ENCODE measurements around the gene VN1R5. TPM values are rescaled to one million over a fixed set of nuclear protein-coding genes. Genes with fewer than 3 reads are reported as not detected.
"Not testable (repeated sequence)": the region's sequence is repeated elsewhere in the genome, so short reads cannot be mapped to it uniquely, and the experiment has no call there.

The VN1R5 gene
- total RNA-seq, 4 donors from 2014 or later = not detected

DNA sequence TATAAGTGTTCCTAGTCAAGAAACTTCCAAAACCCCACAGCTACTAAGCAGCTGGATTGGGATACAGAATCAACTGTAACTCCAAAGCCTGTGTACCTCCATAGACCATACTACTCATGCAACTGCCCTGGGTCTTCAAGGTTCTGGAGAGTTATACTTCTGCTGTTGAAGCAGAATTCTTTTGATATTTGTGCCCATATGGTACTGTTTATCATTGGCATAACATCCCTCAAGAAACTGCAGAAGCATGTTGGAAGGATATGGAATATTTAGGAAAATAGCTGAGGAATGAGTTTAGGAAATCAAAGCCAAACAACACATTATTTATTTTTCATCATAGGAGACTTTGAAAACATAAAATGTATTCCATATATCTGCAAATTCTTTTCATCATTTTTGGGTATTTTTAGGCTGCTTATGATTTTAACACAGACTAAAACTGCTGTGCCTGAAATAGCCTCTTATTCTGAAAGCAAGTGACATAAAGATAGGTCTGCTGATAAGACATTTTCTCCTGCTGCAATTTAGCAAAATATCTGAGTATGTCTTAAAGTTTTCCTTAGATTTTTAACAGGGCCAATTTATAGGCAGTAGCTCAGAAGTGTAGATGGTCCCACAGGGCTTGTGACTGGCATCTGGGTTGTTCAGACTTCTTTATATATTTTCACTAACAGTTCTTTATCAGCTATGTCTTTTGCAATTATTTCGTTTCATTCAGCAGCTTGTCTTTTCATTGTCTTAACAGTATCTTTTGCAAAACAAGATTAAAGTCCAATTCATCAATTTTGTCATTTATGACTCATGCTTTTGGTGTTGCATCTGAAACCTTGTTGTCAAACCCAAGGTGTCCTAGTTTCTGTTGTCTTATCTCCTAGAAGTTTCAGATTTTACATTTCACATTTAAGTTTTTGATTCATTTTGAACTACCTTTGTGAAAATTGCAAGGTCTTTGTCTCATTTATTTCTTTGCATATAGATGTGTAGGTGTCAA lies 43.0 kb upstream of the VN1R5 start:
- TF ChIP-seq EP300 (IDR thresholded peaks at IDR 0.05) (no peak), POLR2AphosphoS5 (IDR thresholded peaks at IDR 0.05) (no peak), POLR2A (IDR thresholded peaks at IDR 0.05) (no peak)
- TF ChIP-seq, protein P1, sequence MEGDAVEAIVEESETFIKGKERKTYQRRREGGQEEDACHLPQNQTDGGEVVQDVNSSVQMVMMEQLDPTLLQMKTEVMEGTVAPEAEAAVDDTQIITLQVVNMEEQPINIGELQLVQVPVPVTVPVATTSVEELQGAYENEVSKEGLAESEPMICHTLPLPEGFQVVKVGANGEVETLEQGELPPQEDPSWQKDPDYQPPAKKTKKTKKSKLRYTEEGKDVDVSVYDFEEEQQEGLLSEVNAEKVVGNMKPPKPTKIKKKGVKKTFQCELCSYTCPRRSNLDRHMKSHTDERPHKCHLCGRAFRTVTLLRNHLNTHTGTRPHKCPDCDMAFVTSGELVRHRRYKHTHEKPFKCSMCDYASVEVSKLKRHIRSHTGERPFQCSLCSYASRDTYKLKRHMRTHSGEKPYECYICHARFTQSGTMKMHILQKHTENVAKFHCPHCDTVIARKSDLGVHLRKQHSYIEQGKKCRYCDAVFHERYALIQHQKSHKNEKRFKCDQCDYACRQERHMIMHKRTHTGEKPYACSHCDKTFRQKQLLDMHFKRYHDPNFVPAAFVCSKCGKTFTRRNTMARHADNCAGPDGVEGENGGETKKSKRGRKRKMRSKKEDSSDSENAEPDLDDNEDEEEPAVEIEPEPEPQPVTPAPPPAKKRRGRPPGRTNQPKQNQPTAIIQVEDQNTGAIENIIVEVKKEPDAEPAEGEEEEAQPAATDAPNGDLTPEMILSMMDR (IDR thresholded peaks at IDR 0.05) = no peak

DNA sequence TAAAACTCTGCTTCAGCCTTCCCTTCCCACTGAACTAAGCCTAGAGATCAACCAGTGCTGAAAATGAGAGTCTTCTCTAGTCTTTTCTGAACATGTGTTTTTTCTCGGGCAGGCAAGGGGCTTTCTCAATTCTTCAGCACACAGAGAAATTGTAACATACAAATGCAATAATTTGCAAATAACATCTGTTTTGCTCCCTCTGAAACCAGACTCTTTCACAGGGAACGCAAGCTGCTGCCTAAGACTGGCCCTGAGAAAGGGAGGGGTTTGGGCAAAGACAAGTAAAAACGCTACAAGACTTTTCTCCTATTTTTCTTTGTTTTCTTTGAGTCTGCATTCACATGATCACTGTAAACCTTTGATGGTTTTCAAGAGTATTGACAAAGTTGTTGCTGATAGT lies 39.6 kb upstream of the VN1R5 start:
- 38 to 47% methylated on average over 3 of the region's 3 CpGs for WGBS, 2 donors (ENCODE audit: low coverage in 1 of 2)
- Histone ChIP-seq H3K27ac (no peak overlapping the region), H3K27me3 (no peaks in the 10 kb centered on the region)

More for the DNA sequence above, 43.0 kb upstream of the VN1R5 start:
- H3K4me1 ChIP-seq = peaks cover 0 to 20% (median 10%) of the 10 kb centered on the region in 3 donors
- WGBS, 2 donors (ENCODE audit: low coverage in 1 of 2) = 41 to 44% methylated on average over 1 of the region's 1 CpG
- H3K36me3 ChIP-seq = no peaks in the 10 kb centered on the region
- ATAC-seq = no peak
- no peak overlapping the region for H3K4me3 ChIP-seq
- no peaks in the 10 kb centered on the region for H3K9me3 ChIP-seq
- no peak overlapping the region for H3K27ac ChIP-seq
- H3K27me3 ChIP-seq = no peaks in the 10 kb centered on the region

DNA sequence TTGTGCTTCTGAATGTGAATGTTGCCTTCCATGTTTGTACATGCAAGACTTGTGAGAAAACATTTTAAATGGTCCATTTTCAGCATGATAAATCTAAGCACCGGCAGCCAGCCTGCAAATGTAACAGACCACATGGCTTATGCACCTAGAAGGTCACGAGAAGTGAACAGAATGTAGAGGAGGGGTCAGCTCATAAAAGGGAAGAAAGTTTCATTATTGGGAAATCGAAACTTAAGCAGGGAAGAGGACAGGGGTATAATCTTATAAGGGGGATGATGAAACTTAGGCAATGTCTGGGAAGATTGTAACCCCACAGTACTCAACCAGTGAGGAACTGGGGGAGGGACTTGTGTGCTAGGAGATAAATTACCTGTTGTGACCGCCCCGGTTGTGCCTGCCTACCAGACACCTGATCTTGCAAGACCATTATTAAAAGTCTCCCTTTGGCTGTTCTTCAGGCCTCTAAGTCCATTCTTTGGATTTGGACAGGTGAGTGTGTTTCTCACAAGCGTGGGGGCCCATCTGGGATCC lies 37.7 kb upstream of the VN1R5 start:
- TF ChIP-seq POLR2AphosphoS5 (IDR thresholded peaks at IDR 0.05) = no peak
- no peak for TF ChIP-seq EP300 (IDR thresholded peaks at IDR 0.05)
- TF ChIP-seq POLR2A (IDR thresholded peaks at IDR 0.05) = no peak
- TF ChIP-seq, protein P1 (IDR thresholded peaks at IDR 0.05) = no peak
- Histone ChIP-seq H3K4me3 (no peak overlapping the region), H3K4me1 (no peaks in the 10 kb centered on the region), H3K27ac (no peak overlapping the region), H3K27me3 (no peaks in the 10 kb centered on the region), H3K9me3 (no peaks in the 10 kb centered on the region), H3K36me3 (no peaks in the 10 kb centered on the region)
- WGBS, 2 donors (ENCODE audit: low coverage in 1 of 2) = 58 to 83% methylated on average over 1 to 4 of the region's 6 CpGs
- ATAC-seq = no peak

More for the DNA sequence above, 39.6 kb upstream of the VN1R5 start:
- Histone ChIP-seq H3K9me3 (no peaks in the 10 kb centered on the region), H3K4me1 (no peaks in the 10 kb centered on the region), H3K36me3 (no peaks in the 10 kb centered on the region), H3K4me3 (no peak overlapping the region)
- ATAC-seq = no peak
- TF ChIP-seq POLR2AphosphoS5 (IDR thresholded peaks at IDR 0.05) (no peak), EP300 (IDR thresholded peaks at IDR 0.05) (no peak), POLR2A (IDR thresholded peaks at IDR 0.05) (no peak)
- TF ChIP-seq, protein P1 (IDR thresholded peaks at IDR 0.05) = no peak

DNA sequence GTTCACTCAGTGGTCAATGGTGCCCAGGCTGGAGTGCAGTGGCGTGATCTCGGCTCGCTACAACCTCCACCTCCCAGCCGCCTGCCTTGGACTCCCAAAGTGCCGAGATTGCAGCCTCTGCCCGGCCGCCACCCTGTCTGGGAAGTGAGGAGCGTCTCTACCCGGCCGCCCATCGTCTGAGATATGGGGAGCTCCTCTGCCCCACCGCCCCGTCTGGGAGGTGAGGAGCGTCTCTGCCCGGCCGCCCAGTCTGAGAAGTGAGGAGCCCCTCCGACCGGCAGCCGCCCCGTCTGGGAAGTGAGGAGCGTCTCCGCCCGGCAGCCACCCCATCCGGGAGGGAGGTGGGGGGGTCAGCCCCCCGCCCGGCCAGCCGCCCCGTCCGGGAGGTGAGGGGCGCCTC lies 35.6 kb upstream of the VN1R5 start:
- not testable (repeated sequence) for H3K4me1 ChIP-seq, H3K4me3 ChIP-seq, H3K36me3 ChIP-seq, H3K27ac ChIP-seq, H3K27me3 ChIP-seq, ATAC-seq
- WGBS, 2 donors (ENCODE audit: low coverage in 1 of 2) = no CpG with 5 or more reads among the region's 30 CpGs
- peaks cover 0 to 14% (median 0%) of the 10 kb centered on the region in 3 donors for H3K9me3 ChIP-seq

DNA sequence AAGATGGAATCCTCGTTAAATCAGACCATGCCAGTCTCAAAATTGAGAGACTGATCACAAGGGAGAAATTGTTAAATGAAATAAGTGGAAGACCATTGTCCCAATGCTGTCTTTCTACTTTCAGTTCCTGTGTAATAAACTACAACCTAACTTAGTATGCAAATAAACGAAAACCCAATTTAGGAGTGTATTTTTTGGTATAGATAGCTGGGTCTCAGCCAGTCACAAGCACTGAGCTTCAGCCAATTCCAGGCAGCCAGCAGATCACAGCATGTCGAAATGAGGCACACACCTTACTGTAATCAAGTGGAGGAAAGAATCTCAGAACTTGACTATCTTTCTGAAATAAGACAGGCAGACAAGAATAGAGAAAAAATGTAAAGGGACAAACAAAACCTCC lies 33.0 kb upstream of the VN1R5 start:
- no peaks in the 10 kb centered on the region for H3K36me3 ChIP-seq
- ATAC-seq = no peak
- no peak for TF ChIP-seq POLR2AphosphoS5 (IDR thresholded peaks at IDR 0.05)
- no peak for TF ChIP-seq EP300 (IDR thresholded peaks at IDR 0.05)
- TF ChIP-seq, protein P1 (IDR thresholded peaks at IDR 0.05) = no peak
- TF ChIP-seq POLR2A (IDR thresholded peaks at IDR 0.05) = no peak
- no peak overlapping the region for H3K27ac ChIP-seq
- H3K4me3 ChIP-seq = no peak overlapping the region
- 54 to 74% methylated on average over 2 to 3 of the region's 3 CpGs for WGBS, 2 donors (ENCODE audit: low coverage in 1 of 2)
- no peaks in the 10 kb centered on the region for H3K4me1 ChIP-seq
- no peaks in the 10 kb centered on the region for H3K27me3 ChIP-seq
- peaks cover 0 to 20% (median 0%) of the 10 kb centered on the region in 3 donors for H3K9me3 ChIP-seq
